SK-N-SH treated with all-trans-retinoic acid at 6 μM for 48 hours (cell line): Measurements from ENCODE around the gene TTL.

ENCODE experiments used
- ARNTL ChIP-seq: fragments of 450-650 bp; formaldehyde crosslinking; IDR thresholded peaks from 2 replicates; pipeline ENCODE4 v1.5.0; 2020; ENCODE audit warnings: low read depth, mild to moderate bottlenecking, moderate library complexity, borderline replicate concordance
- ESRRG ChIP-seq: fragments of 250-450 bp; sonication (Bioruptor Pico); IDR thresholded peaks from 2 replicates; pipeline ENCODE4 v1.6.1; 2021; ENCODE audit warnings: mild to moderate bottlenecking
- PATZ1 ChIP-seq: fragments of 250-450 bp; sonication (Bioruptor Pico); IDR thresholded peaks from 2 replicates; pipeline ENCODE4 v1.8.0; 2020; ENCODE audit warnings: mild to moderate bottlenecking, moderate library complexity, borderline replicate concordance
- PPARA ChIP-seq: fragments of 250-450 bp; sonication (Bioruptor Pico); IDR thresholded peaks from 2 replicates; pipeline ENCODE4 v1.5.0; 2020; ENCODE audit warnings: mild to moderate bottlenecking, borderline replicate concordance
- RARB ChIP-seq: fragments of 250-450 bp; sonication (Bioruptor Pico); IDR thresholded peaks from 2 replicates; pipeline ENCODE4 v1.8.0; 2021; ENCODE audit warnings: mild to moderate bottlenecking, moderate library complexity
- TCF4 ChIP-seq: fragments of 250-450 bp; sonication (Bioruptor Pico); IDR thresholded peaks from 2 replicates; pipeline ENCODE4 v1.8.0; 2021; ENCODE audit warnings: mild to moderate bottlenecking, moderate library complexity, borderline replicate concordance
- TOX ChIP-seq: fragments of 250-450 bp; sonication (Bioruptor Pico); IDR thresholded peaks from 2 replicates; pipeline ENCODE4 v1.8.0; 2021; ENCODE audit warnings: mild to moderate bottlenecking, moderate library complexity, borderline replicate concordance
- ZC3H10 ChIP-seq: fragments of 250-450 bp; sonication (Bioruptor Pico); IDR thresholded peaks from 2 replicates; pipeline ENCODE4 v1.5.1; 2021; ENCODE audit warnings: mild to moderate bottlenecking, moderate library complexity
- ZFP3 ChIP-seq: fragments of 250-450 bp; sonication (Bioruptor Pico); IDR thresholded peaks from 2 replicates; pipeline ENCODE4 v1.5.0; 2020; ENCODE audit warnings: mild to moderate bottlenecking, moderate library complexity
- ZFP30 ChIP-seq: fragments of 450-650 bp; formaldehyde crosslinking; IDR thresholded peaks from 2 replicates; pipeline ENCODE4 v1.5.0; 2022; ENCODE audit warnings: mild to moderate bottlenecking, moderate library complexity
- ZNF565 ChIP-seq: fragments of 450-650 bp; formaldehyde crosslinking; conservative IDR thresholded peaks from 2 replicates; pipeline ENCODE4 v1.5.0; 2020; ENCODE audit warnings: low read depth, mild to moderate bottlenecking, moderate library complexity
- ZNF8 ChIP-seq: fragments of 450-650 bp; formaldehyde crosslinking; IDR thresholded peaks from 2 replicates; pipeline ENCODE4 v1.5.0; 2020; ENCODE audit warnings: mild to moderate bottlenecking, moderate library complexity
- TF ChIP-seq, protein P1 (sequence below): fragments of 250-450 bp; sonication (Bioruptor Pico); IDR thresholded peaks from 2 replicates; pipeline ENCODE4 v1.8.0; 2021; ENCODE audit warnings: low read depth, mild to moderate bottlenecking, moderate library complexity, borderline replicate concordance
- TF ChIP-seq, protein P2 (sequence below): fragments of 250-450 bp; sonication (Bioruptor Pico); IDR thresholded peaks from 2 replicates; pipeline ENCODE4 v1.5.1; 2021; ENCODE audit warnings: mild to moderate bottlenecking, moderate library complexity

DNA sequence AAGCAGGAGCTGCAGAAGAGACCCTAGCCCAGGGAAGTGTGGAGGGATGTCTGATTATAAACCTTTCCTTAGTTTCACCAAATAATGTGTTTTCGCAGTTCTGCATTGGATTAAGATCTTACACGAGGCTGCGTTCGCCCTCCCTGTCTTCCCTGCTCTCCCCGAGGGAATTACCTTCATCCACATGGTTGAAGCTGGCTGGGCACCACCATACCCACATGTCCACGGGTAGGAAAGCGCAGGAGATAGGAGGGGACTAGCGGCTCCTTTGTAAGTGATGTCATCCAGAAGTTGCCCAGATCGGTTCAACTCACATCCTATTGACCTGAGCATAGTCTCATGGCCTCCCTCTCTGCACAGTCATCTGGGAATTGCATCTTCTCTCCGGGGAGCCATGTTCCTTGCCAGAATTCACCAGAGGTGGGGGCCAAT lies 1.1 kb downstream of the TTL start:
- TF ChIP-seq ARNTL (CRISPR knock-in tag) (no peak), RARB (no peak), ZFP30 (no peak), ESRRG (CRISPR knock-in tag) (no peak), PATZ1 (no peak), ZC3H10 (CRISPR knock-in tag) (no peak), ZNF565 (no peak), PPARA (CRISPR knock-in tag) (no peak), ZFP3 (no peak), ZNF8 (CRISPR knock-in tag) (no peak), TCF4 (CRISPR knock-in tag) (0 out of 2 replicates have a peak, but pooled peaks have one; percentile 24), TOX (CRISPR knock-in tag) (no peak)
- TF ChIP-seq, protein P1, sequence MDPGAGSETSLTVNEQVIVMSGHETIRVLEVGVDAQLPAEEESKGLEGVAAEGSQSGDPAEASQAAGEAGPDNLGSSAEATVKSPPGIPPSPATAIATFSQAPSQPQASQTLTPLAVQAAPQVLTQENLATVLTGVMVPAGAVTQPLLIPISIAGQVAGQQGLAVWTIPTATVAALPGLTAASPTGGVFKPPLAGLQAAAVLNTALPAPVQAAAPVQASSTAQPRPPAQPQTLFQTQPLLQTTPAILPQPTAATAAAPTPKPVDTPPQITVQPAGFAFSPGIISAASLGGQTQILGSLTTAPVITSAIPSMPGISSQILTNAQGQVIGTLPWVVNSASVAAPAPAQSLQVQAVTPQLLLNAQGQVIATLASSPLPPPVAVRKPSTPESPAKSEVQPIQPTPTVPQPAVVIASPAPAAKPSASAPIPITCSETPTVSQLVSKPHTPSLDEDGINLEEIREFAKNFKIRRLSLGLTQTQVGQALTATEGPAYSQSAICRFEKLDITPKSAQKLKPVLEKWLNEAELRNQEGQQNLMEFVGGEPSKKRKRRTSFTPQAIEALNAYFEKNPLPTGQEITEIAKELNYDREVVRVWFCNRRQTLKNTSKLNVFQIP (CRISPR knock-in tag) = no peak
- TF ChIP-seq, protein P2, sequence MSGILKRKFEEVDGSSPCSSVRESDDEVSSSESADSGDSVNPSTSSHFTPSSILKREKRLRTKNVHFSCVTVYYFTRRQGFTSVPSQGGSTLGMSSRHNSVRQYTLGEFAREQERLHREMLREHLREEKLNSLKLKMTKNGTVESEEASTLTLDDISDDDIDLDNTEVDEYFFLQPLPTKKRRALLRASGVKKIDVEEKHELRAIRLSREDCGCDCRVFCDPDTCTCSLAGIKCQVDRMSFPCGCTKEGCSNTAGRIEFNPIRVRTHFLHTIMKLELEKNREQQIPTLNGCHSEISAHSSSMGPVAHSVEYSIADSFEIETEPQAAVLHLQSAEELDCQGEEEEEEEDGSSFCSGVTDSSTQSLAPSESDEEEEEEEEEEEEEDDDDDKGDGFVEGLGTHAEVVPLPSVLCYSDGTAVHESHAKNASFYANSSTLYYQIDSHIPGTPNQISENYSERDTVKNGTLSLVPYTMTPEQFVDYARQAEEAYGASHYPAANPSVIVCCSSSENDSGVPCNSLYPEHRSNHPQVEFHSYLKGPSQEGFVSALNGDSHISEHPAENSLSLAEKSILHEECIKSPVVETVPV = no peak
